ENCODE measurements around the gene SIRPB2.

SIRPB2 gene

GRCh38 chr20:1443085-1443484, 48.1 kb downstream of the SIRPB2 start:
- no peak for DNase-seq (ENCODE audit: low read depth in 1 of 2, low spot score in 1 of 2)

- no peak for DNase-seq (ENCODE audit: low read depth in 1 of 2, low spot score in 1 of 2)
These were observed 48.9 kb downstream of the SIRPB2 start for GRCh38 chr20:1442304-1442703.

DNA sequence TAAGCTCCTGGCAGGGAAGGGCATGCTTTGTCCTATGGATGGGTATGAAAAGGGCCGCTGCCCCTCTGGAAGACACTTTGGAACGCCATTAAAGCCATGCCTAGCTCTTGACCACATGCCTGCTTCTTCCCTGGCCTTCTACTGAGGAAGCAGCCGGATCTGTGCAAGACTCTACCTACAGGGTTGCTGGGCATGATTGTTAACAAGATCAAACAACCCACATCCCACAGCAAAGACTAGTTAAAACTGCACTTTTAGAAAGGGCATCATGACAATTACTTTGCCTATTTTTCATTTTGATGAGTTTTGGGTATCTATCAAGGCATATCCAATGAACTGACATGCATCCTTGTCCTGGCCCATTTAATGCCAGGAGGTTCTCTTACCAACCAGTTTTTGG, 50.1 kb downstream of the SIRPB2 start:
- no peak for DNase-seq (ENCODE audit: low read depth in 1 of 2, low spot score in 1 of 2)

DNA sequence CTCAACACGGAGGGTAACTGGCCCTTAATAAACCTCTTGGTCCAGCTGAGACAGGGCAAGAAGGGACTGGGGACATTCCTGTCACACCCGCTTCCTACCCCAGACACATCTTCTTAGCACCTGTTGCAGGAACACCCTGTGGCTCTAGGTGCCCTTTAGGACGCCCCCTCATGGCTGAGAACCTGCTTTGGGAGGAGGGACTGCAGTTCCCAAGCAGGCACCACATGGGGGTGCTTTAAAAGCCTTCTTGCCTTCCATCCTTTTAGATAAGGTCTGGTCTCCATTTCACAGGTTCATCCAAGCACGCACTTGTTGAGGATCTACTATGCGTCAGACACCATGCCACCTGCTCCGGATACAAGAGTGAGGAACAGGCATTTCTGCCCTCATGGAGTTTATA, 51.2 kb downstream of the SIRPB2 start:
- no peak for DNase-seq (ENCODE audit: low read depth in 1 of 2, low spot score in 1 of 2)

GRCh38 chr20:1438361-1438760, 52.9 kb downstream of the SIRPB2 start:
- no peak for DNase-seq (ENCODE audit: low read depth in 1 of 2, low spot score in 1 of 2)

GRCh38 chr20:1437235-1437904, 53.9 kb downstream of the SIRPB2 start:
- DNase-seq (ENCODE audit: low read depth in 1 of 2, low spot score in 1 of 2): peak; percentile 62 to 75

DNA sequence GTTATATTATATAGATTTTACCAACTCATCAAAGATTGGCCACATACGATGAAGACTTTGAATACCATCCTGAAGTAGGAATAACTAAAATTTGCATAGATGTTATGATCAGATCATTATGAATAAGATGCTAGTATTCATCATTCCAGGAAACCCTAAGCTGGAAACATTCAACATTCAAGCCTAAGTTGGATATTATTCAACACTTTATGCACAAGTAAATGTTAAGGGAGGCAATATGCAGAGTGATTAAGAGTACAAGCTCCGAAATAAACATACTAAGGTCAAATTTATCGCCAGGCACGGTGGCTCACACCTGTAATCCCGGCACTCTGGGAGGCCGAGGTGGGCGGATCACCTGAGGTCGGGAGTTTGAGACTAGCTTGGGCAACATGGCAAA, 55.0 kb downstream of the SIRPB2 start:
- DNase-seq (ENCODE audit: low read depth in 1 of 2, low spot score in 1 of 2): no peak

DNA sequence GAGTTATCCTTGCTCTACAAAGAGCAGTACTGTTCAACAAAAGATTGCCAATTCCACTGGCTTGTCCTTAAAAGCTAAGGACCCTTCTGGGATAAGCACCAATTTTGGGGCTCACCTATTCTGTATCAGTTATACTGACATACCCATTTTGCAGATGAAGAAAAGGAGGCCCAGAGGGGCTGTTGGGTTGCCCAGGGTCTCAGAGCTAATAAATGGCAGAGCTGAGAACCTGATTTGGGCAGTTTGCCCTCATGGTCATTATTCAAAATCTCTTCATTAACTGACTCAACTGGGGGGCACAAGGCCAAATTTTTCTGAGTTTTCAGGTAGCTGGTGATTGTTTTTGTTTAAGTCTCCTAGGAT, 55.9 kb downstream of the SIRPB2 start:
- no peak for DNase-seq (ENCODE audit: low read depth in 1 of 2, low spot score in 1 of 2)

DNA sequence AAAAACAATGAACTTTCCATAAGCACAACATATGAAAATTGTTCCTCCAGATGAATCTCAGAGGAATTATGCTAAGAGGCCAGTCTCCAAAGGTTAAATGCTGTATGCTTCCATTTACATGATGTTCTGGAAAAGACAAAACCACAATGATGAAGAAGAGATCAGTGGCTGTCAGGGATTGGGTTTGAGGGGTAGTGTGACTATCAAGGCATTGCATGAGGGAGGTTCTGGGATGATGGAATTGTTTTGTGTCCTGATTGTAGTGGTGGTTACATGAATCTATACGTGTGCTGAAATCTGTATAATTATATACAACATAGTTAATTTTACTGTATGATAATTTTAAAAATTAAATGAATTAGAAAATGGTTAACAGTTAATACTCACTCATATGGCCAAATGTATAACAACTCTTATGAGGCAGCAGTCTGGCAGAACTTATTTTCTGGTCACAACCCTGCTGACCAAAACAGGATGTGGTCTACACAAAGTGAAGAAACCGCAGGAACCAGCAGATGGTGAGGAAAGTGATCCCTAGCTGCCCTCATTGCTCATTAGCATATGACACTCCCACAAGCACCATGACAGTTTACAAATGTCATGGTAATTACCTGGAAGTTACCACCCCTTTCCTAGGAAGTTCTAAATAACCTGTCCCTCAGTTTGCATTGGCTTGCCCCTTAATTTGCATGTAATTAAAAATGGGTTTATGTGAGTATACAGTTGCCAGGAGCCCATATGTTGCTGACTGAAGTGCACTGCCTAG, 56.5 kb downstream of the SIRPB2 start:
- peak in 1 of 2 donors; percentile 42 for DNase-seq (ENCODE audit: low read depth in 1 of 2, low spot score in 1 of 2)

- DNase-seq (ENCODE audit: low read depth in 1 of 2, low spot score in 1 of 2): no peak
These were observed 60.1 kb downstream of the SIRPB2 start for GRCh38 chr20:1431158-1431557.

DNA sequence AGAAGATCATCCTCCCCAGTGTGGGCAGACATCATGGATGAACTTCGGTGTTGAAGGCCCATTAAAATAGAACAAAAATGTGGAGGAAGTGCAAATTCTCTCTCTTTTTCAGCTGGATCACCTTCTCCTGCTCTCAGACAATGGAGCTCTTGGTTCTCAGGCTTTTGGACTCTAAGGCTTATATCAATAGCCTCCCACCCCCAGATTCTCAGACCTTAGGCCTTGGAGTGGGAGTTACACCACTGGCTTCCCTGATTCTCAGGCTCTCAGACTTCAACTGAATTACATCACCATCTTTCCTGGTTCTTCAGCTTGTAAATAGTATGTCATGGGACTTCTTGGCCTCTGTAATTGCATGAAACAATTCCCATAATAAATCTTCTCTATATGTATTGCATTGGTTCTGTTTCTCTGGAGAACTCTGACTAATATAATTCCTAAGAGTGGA, 61.2 kb downstream of the SIRPB2 start:
- DNase-seq (ENCODE audit: low read depth in 1 of 2, low spot score in 1 of 2): no peak

GRCh38 chr20:1429143-1429728, 62.0 kb downstream of the SIRPB2 start:
- no peak for DNase-seq (ENCODE audit: low read depth in 1 of 2, low spot score in 1 of 2)

DNA sequence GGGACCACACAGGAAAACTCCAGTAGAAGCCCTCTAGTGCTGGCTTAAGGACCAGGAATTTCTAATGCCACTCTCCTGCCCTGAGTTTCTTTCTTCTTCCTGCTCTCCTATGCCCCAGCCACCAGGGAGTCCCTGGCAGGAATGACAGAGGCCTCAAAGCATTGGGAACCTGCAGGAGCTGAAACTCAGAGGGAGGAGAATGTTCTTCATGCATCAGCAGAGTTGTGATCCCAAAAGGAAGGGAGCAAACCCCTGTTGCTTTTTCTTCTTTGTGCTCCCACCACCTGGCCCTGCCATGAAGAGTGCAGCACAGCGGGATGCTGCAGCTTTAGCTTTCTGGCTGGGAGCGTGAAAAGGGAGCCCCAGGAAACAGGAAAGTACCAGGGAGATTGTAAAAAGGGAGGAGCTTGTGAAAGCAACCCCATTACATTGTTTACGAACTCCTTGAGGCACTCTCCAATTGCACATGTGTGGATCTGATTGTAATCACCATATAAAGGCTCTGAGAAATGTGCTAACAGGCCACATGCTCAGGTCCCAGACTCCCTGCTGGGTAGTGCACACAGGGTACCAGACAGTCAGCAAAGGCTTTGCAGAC, 63.7 kb downstream of the SIRPB2 start:
- no peak for DNase-seq (ENCODE audit: low read depth in 1 of 2, low spot score in 1 of 2)

- DNase-seq (ENCODE audit: low read depth in 1 of 2, low spot score in 1 of 2): no peak
These were observed 64.9 kb downstream of the SIRPB2 start for GRCh38 chr20:1426231-1426849.

Measured in activated CD4-positive, alpha-beta T cell treated with anti-CD3 and anti-CD28 coated beads, Interleukin-2, amount 50 U/mL, for 24 hours (primary cell).